CD4-positive, alpha-beta T cell treated with Interleukin-6 for 4 hours (primary cell): ENCODE data around the gene MAK.
"Not testable (repeated sequence)": the region's sequence is repeated elsewhere in the genome, so short reads cannot be mapped to it uniquely, and the experiment has no call there.

Source experiments
- DNase-seq: peaks from one replicate; pipeline ENCODE4 v3.0.0-alpha.2; 2020; ENCODE audit warnings: mixed read lengths

Gene MAK

DNA sequence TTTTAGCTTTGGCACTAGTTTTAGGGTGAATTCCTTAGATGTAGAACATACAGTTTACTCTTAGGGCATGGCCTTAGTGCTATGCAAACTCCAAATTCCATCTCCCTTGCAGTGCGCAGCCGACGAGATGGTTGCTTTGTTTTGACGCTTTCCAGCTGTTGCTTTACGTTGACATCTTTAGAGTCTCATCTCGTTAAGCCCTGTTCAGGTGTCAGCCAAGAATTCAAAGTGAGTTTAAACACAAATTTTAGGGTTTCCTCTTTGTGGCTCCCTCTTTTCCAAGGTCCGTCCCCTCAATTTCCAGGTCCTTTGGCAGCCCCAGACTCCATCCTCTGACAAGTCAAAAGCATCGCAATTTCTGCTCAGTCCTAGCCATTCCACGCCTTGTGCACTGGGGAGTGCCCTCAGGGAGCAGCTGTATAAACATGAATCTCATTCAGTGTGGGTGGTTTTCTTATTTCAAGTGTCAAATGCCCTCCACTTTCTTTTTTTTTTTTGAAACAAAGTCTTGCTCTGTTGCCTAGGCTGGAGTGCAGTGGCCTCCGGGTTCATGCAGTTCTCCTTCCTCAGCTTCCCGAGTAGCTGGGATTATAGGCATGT is 14.1 kb upstream of the MAK start:
- DNase-seq: no peak

DNA sequence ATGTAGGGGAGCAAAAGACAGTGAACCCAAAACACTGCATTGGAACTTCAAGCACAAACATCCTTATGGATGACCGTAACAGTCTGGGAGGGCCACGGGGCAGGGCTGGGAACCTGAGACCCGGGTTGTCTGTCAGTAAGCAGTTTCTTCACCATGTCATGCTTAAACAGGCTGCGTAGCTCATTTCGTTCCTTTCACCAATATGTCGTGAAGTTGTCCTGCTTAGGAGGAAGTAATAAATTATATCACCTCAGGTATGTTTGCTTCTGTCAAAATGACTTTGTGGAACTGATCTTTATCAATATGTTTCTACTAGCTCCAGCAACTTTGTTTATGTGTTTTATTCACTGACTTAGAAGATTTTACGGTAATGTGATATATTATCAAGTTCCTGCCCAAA is 12.4 kb upstream of the MAK start:
- DNase-seq: no peak

DNA sequence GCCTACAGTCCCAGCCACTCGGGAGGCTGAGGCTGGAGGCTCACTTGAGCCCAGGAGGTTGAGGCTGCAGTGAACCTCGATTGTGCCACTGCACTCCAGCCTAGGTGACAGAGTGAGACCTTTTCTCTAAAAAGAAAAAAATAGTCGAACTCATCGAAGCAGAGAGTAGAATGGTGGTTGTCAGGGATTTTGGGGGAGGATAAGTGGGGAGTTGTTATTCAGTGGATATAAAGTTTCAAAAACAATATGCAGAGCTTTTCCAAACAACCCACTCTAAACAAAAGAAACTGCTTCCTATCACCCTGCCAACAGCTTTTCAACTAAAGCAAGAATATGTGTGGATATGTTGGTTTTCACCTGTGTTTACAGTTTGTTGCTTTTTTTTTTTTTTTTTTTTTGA is 11.6 kb upstream of the MAK start:
- no peak for DNase-seq

DNA sequence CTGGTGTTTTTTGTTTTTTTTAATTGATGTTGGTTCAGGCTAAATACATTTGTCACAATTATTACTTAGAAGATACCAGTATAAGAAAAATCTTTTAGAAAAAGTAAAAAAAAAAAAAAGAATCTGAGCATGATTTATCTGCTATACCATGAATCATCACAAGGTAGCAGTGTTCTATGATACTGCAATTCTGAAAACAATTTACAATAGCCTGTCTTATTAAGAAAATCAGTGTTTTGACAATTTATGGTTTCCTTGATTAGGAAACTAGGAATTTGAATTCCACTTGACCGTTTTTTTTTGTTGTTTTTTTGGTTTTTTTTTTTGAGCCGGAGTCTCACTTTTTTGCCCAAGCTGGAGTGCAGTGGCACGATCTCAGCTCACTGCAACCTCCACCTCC is 9.3 kb upstream of the MAK start:
- no peak for DNase-seq

DNA sequence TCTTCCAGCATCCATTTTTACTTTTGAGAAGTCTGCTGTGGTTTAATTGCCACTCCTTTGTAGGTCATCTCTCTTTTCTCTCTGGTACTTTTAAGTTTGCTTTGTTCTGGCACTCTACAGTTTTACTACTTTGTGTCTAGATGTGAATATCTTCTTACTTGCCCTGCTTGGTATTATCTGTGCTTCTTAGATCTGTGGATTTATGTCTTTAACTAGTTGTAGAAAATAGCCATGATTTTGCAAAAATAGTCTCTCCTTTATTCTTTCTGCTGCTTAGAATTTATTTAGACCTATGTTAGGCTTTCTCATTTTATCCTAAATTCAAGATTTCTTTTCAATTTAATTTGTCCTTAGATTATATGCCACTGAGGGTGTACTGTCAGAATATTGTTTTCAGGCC is 5.2 kb upstream of the MAK start:
- no peak for DNase-seq

DNA sequence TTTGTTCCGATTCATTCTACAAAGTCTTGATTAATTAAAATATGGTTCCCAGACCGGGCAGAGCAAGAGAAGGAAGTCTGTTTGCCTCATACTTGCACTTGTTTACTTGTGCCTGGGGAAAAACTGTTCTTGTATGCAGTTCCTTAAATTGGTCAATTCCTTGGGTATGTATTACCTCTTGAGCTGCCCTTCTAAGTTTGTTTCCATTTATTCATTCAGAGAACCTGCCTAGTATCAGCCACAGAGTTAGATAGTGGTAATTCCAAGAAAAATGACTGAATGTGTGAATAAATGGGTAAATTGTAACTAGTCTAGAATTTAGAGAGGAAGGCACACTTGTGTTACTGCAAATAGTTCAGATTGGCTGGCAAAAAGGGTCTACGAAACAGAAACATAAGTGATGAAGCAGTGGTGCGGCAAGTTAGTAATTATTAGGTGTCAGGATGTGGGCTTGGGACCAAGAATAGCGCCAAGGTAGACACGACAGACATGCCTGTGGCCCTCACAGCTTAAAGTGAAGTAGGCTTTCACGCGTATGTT is 525 bp upstream of the MAK start:
- no peak for DNase-seq

DNA sequence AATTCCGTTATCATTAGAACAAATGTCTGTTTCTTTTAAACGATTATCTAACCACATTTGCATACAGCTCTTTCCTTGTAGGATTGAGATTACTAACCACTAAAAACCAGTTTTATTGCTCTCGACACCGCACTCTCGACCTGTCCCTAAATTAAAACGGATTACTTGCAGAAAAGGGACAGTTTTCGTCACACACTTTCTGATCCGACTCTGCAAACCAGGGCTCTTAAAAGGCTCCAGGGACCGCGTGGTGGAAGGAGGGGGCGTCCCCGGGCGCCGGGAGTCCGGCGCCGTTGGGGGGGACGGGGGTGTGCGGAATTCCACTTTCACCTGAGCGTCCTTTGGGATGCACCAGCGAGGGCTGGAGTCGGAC is 731 bp downstream of the MAK start:
- no peak for DNase-seq

DNA sequence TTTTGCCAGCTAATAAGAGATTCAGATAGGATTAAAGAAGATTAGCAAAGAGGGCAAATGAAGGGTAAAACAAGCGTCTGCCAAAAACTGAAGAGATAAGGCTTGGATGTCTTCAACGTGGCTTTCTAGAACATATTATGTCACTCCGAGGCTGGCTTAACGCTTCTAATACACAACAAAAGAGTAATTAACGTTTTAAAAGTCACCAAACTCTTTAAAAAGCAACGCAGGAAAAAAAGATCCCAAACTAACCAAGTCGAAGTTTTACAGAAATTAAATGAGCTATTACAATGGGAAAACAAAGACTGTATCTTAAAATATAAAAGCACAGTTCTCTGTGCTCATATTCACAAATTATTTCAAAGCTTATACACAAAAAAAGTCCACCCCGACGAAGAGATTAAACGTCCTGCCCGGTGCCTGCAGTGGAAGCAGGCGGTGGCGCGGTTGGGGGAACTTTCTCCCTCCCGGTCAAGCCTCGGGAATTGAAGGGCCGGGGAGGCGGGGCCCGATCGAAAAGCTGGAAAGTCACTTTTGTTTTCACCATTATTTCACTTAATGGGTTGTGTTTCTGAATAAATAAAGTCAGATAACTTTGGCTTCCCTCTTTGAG is 1.2 kb downstream of the MAK start:
- DNase-seq: no peak

DNA sequence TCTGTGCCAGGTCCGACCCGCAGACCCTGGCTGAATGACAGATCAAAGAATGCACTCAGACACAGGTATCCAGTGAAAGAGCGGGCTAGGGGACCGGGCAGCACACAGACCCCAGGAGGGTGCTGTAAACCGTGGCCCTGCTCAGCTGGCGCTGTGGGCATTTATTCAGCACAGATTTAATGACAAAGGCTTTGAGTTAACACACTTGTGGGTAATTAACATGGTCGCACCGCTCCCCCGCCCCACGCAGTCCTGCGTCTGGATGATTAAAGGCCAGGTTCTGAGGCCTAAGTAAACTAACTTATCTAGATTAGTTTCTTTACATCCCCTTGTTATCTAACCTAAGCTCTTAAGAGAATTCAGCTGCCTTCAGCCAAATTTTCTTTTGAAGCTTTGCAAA is 3.5 kb downstream of the MAK start:
- DNase-seq: no peak

DNA sequence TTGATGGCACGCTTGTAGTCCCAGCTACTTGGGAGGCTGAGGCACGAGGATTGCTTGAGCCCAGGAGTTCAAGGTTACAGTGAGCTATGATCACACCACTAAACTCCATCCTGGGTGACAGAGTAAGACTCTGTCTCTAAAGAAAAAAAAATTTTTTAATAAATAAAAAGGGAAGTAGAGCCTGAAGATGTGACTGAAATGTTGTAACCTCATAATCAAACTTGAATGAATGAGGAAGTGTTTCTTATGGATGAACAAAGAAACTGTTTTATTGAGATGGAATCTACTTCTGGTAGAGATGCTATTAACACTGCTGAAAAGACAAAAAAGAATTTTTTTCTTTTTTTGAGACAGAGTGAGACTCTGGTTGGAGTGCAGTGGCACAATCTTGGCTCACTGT is 6.7 kb downstream of the MAK start:
- no peak for DNase-seq

DNA sequence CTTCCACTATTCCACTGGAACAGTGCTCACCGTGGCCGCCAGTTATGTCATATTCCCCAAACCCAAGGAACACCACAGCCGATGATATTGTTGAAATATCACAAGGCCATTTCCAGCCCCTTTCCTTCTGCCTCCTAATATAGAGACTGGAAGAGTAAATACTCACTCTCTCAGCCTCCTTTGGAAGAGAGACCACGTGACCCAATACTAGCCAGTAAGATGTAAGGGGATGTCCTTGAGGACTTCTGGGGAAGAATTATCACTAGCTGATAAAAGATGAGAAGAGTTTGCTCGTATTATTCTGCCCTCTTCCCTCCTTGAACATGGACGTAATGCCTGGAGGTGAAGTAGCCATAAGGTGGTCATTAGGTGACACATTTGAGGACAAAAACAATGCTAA is 13.5 kb downstream of the MAK start:
- DNase-seq: no peak

DNA sequence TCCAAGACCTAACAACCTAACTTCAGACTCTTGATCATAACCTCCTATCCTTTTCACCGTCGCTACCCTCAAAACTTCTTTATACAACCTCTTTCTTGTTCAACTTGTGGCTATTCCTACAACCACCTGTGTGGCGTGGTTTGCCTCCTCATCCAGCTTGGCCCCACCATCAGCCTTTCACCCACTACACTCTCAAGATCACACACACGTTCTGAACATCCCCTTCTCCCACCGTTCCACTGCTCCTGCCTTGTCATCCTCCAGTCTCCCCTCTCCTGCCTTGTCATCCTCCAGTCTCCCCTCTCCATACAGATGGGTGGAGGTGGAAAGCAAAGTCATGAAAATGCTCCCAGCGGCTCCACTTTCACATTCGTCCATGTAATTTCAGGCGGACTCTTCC is 14.0 kb downstream of the MAK start:
- DNase-seq: no peak

DNA sequence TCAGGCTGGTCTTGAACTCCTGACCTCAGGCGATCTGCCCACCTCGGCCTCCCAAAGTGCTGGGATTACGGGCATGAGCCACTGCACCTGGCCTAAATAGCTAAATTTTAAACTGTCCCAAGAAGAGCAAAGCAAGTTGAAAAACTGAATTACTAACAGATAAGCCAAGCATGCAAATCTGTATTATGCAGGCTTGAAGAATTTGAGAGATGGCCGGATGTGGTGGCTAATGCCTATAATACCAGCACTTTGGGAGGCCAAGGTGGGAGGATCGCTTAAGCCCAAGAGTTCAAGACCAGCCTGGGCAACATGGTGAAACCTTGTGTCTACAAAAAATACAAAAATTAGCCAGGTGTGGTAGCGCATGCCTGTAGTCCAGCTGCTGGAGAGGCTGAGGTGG is 24.2 kb downstream of the MAK start:
- DNase-seq: not testable (repeated sequence)

DNA sequence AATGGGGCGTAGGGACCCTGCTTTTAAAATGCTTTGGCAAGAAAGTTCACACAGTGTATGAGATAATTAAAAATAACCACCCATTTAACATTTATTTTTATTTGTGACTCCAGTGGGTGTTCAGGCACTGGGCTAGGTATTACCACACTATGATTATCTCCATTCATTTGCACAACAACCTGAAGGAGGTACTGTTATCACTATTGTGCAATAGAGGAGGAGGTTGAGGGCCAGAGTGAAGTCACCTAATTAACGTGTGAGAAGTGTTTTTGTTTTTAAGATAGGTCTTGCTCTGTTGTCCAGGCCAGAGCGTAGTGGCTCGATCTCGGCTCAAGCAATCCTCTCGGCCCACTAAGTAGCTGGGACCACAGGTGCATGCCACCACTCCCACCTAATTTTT is 29.2 kb downstream of the MAK start:
- DNase-seq: no peak

DNA sequence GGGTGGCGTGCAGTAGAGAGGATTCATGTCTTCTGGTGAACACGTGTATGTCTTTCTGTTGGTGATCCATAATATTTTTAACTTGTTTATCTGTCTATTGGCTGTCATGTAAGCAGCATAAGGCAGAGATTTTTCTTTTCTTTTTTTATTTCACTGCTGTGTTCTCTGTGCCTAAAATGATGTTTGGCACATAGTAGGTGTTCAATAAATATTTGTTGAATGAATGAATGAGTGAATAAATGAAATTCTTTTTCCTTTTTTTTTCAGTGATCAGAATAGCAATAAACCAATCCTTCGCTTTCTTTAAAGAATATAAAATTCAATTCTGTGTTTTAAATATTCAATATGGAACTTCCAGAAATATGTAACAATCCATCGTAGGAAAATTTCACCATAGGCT is 30.0 kb downstream of the MAK start:
- no peak for DNase-seq

DNA sequence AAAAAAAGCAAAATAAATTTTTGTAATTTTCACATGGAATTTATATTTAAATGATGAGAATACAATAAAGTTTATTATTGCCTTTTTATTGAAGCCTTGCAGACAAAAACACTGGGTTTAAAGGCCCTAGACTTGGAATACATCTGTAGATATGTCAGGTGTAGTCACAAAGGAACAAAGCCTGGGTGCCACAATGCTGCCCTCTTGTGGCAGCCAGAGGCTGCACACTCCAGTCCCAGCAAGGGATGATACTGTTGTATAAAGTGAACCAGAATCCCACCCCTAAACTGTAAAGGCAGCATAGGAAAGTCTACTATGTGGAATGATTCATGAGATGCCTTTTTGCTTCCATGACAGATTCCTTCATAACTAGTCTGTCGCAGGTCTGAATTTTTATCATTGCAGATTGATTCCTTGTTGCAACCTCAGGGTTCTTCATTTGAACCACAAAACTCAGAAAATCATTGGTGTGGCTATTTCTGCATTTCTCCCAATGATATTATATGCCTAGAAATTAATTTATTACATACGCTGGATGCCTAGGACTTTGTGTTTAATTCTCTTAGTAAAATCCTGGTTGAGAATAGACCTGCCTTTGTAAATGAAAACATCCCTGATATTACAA is 37.0 kb downstream of the MAK start:
- DNase-seq: peak; percentile 66

DNA sequence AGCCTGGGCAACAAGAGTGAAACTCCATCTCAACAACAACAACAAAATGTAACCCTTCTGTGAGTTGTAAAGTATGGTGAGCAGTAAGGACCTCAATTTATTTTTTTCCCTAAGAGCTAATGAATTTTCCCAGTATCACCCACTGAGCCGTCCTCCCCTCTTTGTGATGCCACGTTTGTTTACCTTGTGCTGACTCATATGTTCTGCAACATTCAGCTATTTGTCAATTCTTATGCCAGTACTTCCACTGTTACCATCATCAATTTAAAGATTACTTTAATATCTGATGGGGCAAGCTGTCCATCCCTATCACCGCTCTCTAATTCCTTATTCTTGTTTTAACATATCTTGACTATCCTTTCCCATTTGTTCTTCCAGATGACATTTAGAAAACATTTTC is 37.5 kb downstream of the MAK start:
- no peak for DNase-seq

DNA sequence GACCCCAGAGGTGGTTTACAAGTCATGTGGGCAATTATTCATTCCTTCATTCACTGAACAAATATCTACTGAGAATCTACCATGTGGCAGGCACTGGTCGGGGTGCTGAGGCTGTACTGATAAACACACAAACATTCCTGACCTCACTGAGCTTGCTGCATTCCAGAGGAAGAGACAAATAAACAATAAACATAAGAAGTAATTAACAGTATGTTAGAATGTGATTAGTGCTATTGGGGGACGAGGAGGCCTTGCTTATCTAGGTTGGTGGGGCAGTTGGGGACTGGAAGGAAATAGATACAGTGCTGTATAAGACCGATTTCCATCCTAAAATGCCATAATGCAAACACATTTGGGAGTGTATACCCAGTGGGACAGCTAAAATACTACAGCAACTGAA is 44.1 kb downstream of the MAK start:
- no peak for DNase-seq

DNA sequence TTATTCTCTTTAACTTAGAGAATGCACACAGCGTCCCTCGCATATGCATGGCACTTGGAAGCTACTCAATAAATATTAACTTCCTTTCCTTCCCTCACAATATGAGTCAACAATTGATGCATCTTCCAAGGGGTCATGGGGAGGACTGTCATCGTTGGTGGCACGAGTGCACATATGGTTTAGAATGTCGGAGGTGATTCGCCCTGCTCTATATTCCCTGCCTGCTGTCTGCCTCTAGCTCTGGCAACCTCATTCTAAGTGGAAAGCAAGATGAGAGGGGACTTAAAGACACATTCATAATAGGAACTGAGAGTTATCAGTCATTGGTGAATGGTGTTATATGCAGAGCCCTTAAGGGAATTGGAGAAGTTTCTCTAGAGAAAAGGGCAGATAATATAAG is 44.6 kb downstream of the MAK start:
- DNase-seq: no peak

DNA sequence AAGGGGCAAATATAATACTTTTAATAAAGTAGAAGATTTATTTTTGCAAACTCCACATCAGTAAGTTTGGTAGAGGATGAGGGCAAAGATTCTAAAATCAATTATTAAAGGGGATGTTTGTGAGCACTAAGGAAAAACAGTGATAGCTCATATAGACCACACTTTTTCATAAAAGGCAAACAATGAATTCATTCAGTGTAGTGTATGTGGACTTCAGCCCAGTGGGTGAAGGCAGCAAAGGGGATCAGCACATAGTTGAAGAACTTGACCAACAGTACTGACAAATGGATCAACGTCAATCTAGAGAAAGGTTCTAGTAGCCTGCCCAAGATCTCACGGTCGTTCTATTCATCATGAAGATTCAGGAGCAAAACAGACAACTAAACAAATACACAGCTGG is 45.3 kb downstream of the MAK start:
- DNase-seq: no peak

DNA sequence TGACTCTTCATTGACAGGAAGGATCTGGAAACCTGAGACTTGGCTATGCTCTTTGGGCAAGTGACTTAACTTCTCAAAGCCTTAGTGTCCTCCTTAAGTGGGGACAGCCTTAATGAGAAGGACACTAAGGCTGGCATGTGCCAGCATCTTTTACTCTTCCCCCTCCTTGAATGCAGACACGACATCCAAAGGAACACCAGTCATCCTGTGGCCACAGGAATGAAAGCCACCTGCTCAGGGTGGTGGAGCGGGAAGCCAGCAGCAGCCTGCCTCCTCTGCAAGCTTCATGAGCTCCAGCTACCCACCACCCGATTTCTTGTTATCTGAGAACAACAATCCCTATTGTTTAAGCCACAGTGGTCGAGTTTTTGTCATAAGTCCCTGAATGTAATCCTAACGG is 46.2 kb downstream of the MAK start:
- DNase-seq: no peak

DNA sequence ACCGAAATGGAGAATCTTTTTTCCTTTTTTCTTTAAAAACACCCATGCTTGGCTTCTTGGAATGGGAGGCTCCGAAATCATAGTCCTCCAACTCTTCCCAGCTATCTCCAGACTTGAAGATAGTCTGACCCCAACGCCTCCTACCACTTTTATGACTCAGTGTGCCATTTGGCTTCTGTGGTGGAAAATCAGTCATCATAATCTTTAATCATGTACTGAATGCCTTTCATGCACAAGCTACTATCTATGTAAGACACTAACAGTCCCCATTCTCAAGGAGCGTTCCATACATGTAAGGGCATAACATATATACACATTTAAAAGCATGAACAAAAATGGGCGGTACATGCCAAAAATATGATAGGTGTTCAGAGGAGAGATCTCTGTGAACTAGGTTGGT is 46.7 kb downstream of the MAK start:
- no peak for DNase-seq

DNA sequence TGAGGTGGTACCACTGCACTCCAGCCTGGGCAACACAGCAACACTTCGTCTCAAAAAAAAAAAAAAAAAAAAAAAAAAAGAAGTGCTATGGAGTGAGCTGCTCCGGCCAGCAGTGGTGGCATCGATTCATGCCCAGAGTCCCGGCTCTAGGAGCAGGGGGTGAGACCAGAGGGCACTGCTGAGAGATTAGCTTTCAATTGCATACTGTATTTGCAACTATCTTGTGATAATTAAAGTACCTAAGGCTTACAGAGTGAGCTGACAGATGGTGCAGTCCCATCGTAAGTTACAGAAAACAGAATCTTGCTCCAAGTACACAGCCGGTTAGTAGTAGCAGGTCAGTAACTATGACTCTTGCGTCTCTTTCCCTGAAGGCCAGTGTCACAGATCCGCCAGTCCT is 59.3 kb downstream of the MAK start:
- no peak for DNase-seq

DNA sequence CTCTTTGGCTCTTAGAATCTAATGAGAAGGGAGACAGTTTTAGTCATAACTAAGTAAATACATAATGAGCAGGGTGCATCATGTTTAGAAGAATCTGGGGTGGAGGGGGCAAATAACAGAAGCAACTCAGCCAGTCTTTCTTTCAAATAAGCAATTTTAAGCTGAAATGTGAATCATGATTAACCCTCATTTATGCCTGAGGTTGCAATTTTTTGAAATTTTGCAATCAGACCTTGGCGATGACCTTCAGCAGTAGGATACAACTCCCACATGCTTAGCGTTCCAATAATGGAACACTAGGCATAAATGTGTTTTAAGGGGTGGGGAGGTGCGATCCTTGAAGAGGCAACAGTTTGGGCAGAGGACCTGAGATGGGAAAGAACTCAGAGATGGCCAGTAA is 60.1 kb downstream of the MAK start:
- DNase-seq: no peak

DNA sequence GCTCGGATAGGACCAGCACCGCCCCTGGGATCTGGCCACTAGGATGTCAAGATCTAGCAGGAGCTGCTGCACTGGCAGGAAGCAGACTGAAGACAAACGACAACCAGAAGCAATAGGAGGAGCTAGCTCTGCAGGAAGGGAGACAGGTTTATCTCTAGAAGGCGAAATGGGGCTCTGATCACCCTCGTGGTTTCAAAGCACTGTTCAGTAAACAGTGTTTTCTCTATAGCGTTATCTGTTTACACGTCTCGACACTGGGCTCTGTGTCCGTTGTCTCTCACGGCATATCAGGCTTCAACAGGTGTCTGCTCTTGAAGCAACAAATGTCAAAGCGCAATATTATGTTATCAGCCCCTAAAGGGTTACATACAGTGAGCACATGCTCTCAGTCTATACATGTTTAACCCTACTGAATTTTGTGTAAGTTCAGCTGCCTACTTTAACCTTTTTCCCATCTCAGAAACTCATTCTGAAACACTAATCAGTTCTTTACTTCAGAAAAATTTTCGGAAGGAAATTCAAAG is 66.9 kb downstream of the MAK start:
- no peak for DNase-seq
